Measurements from ENCODE around the gene CENPX.

CENPX gene

DNA sequence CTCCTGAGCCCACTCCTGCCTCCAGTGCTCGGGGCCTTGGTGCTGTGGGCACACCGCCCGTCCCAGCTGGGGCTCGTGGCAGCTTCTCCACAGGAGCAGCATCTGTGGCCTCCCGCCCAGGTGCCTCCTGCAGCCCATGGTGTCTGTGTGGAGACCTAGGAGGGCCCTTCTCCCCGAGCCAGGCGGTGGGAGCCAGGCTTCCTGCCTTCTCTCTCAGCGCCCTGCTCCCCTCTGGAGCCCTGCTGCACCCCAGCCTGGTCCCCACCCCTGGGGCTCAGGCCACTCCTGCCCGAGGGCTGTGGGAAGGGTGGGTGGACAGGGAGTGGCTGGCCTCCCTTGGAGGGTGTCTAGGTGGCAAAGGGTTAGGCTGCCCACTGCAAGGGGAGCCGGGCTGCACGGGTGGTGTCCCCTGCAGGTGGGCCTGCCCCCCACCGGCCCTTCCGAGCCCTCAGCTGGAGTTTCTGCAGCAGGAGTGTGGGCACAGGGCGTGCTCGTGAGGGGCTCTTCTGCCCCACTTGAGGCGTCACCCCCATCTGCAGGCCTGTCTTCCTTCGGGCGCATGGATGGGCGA is 11.0 kb downstream of the CENPX start:
- Histone ChIP-seq H3K4me3 (no peak overlapping the region), H4K20me1 (peaks cover 11 to 88% (median 65%) of the 10 kb centered on the region in 11 experiments; a peak in 20 of 22 replicates), H3K4me1 (peaks cover 0 to 80% (median 58%) of the 10 kb centered on the region in 10 experiments; a peak in 18 of 20 replicates), H3K27ac (no peak overlapping the region), H3K27me3 (peaks cover 6 to 56% (median 41%) of the 10 kb centered on the region in 11 experiments; a peak in 21 of 22 replicates), H3K36me3 (no peaks in the 10 kb centered on the region; a peak in 2 of 22 replicates), H3K9ac (peak overlapping the region in 6 of 11 experiments; percentile 16 to 71 (median 50); a peak in 8 of 22 replicates), H3K9me3 (replicated peaks in 1 of 11) (no peaks in the 10 kb centered on the region), H3K4me2 (peak overlapping the region in 10 of 11 experiments; percentile 33 to 86 (median 74); a peak in 20 of 22 replicates)
- TF ChIP-seq Cebpa-rat (IDR thresholded peaks at IDR 0.05), result no peak

DNA sequence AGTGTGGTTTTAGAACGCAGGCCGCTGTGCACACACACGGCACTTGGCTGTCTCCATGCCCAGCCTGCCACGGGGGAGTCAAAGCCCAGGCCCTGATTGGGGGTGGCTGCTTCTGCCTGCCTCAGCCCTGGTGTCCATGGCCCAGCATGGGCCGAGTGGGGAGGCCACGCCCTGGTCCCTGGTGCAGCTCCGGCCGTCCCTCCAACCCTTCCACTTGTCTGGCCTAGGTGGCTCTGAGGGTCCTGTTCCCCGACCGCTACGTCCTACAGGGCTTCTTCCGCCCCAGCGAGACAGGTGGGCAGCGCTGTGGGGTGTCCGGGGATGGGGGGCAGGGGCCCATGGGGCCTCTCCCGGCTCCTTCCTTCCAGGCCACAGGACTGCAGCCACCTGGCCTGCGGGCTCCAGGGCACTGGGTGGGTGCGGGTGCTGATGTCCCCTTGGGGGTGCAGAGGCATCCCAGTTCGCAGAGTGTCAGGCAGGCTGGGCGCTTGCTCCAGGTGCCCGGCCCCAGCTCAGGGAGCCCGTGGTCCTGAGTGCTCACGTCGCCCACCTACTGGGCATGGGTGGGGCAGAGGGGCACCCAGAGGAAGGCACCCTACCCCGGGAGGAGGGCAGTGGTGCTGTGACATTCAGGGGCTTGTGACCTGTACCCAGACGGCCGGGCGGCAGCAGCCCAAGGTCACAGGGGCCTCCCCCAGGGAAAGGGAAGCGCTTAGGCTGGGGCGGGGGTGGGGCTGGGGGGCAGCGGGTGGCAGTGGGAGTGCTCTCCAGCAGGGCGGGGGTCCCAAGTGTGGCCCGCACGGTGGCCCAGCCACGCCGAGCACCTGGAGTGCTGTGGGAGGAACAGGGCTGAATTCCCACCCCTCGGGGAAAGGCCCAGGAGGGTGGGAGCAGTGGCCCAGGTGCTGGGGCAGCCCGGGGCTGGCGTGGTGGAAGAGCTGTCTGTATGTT is 11.8 kb downstream of the CENPX start:
- Histone ChIP-seq H3K27me3 (peaks cover 6 to 60% (median 41%) of the 10 kb centered on the region in 11 experiments; a peak in 21 of 22 replicates), H3K4me1 (peaks cover 0 to 87% (median 60%) of the 10 kb centered on the region in 10 experiments; a peak in 18 of 20 replicates), H3K9me3 (replicated peaks in 1 of 11) (no peaks in the 10 kb centered on the region), H3K36me3 (no peaks in the 10 kb centered on the region; a peak in 1 of 22 replicates), H3K4me3 (no peak overlapping the region), H3K27ac (no peak overlapping the region), H3K4me2 (peak overlapping the region in 8 of 11 experiments; percentile 64 to 86 (median 76); a peak in 12 of 22 replicates), H3K9ac (peak overlapping the region in 2 of 11 experiments; percentile 49 to 52; a peak in 2 of 22 replicates), H4K20me1 (peaks cover 19 to 88% (median 73%) of the 10 kb centered on the region in 11 experiments; a peak in 20 of 22 replicates)
- TF ChIP-seq Cebpa-rat (IDR thresholded peaks at IDR 0.05), result no peak

GRCh38 chr17:82009413-82009812 is 13.3 kb downstream of the CENPX start:
- Histone ChIP-seq H3K27ac (no peak overlapping the region), H3K27me3 (peaks cover 6 to 55% (median 39%) of the 10 kb centered on the region in 11 experiments; a peak in 21 of 22 replicates), H3K36me3 (no peaks in the 10 kb centered on the region; a peak in 1 of 22 replicates), H4K20me1 (peaks cover 33 to 90% (median 74%) of the 10 kb centered on the region in 11 experiments; a peak in 21 of 22 replicates), H3K4me3 (no peak overlapping the region), H3K9ac (0 out of 22 replicates have a peak overlapping the region, but pooled peaks of 1 of the 11 experiments have one; percentile 29), H3K4me2 (peak overlapping the region in 1 of 11 experiments; percentile 10; a peak in 1 of 22 replicates), H3K9me3 (replicated peaks in 1 of 11) (no peaks in the 10 kb centered on the region), H3K4me1 (peaks cover 10 to 88% (median 63%) of the 10 kb centered on the region in 10 experiments; a peak in 19 of 20 replicates)
- TF ChIP-seq Cebpa-rat (IDR thresholded peaks at IDR 0.05), result no peak

GRCh38 chr17:82008941-82009405 is 13.7 kb downstream of the CENPX start:
- Histone ChIP-seq H3K4me2 (peak overlapping the region in 2 of 11 experiments; percentile 10 to 93; a peak in 1 of 22 replicates), H3K27me3 (peaks cover 6 to 55% (median 39%) of the 10 kb centered on the region in 11 experiments; a peak in 21 of 22 replicates), H4K20me1 (peaks cover 37 to 90% (median 74%) of the 10 kb centered on the region in 11 experiments; a peak in 21 of 22 replicates), H3K4me3 (no peak overlapping the region), H3K9ac (0 out of 22 replicates have a peak overlapping the region, but pooled peaks of 1 of the 11 experiments have one; percentile 29), H3K36me3 (no peaks in the 10 kb centered on the region; a peak in 1 of 22 replicates), H3K4me1 (peaks cover 15 to 88% (median 63%) of the 10 kb centered on the region in 10 experiments), H3K27ac (no peak overlapping the region), H3K9me3 (replicated peaks in 1 of 11) (no peaks in the 10 kb centered on the region)
- TF ChIP-seq Cebpa-rat (IDR thresholded peaks at IDR 0.05), result no peak

GRCh38 chr17:82008258-82008940 is 14.3 kb downstream of the CENPX start:
- peaks cover 21 to 88% (median 63%) of the 10 kb centered on the region in 10 experiments for H3K4me1 ChIP-seq
- H3K27ac ChIP-seq, result no peak overlapping the region
- no peaks in the 10 kb centered on the region; a peak in 1 of 22 replicates for H3K36me3 ChIP-seq
- no peak for TF ChIP-seq Cebpa-rat (IDR thresholded peaks at IDR 0.05)
- peak overlapping the region in 5 of 11 experiments; percentile 60 to 93 (median 74); a peak in 10 of 22 replicates for H3K4me2 ChIP-seq
- peaks cover 6 to 49% (median 33%) of the 10 kb centered on the region in 11 experiments; a peak in 21 of 22 replicates for H3K27me3 ChIP-seq
- no peak overlapping the region for H3K4me3 ChIP-seq
- H3K9me3 ChIP-seq (replicated peaks in 1 of 11), result no peaks in the 10 kb centered on the region
- H3K9ac ChIP-seq, result no peak overlapping the region
- H4K20me1 ChIP-seq, result peaks cover 43 to 90% (median 73%) of the 10 kb centered on the region in 11 experiments; a peak in 21 of 22 replicates

GRCh38 chr17:82007495-82008257 is 15.0 kb downstream of the CENPX start:
- TF ChIP-seq Cebpa-rat (IDR thresholded peaks at IDR 0.05), result no peak
- H3K4me1 ChIP-seq, result peaks cover 28 to 88% (median 63%) of the 10 kb centered on the region in 10 experiments
- no peak overlapping the region for H3K27ac ChIP-seq

DNA sequence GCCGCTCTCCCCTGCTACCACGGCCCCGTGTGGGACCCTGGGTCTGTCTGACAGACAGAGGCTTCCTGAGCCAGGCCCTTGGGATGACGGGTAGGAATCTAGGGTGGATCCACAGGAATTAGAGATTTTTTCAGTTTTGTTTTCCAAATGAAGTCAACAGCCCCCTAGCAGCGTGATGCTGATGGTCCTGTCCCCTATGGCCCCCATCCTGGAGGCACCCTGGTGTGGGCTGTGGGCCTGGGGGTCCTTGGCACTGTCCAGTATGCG is 15.5 kb downstream of the CENPX start:
- H3K36me3 ChIP-seq, result no peaks in the 10 kb centered on the region; a peak in 1 of 22 replicates
- H3K27ac ChIP-seq, result no peak overlapping the region
- no peak for TF ChIP-seq Cebpa-rat (IDR thresholded peaks at IDR 0.05)
- H4K20me1 ChIP-seq, result peaks cover 46 to 90% (median 68%) of the 10 kb centered on the region in 11 experiments; a peak in 21 of 22 replicates
- no peak overlapping the region; a peak in 1 of 20 replicates for H3K4me3 ChIP-seq
- peak overlapping the region in 9 of 11 experiments; percentile 15 to 93 (median 71); a peak in 16 of 22 replicates for H3K4me2 ChIP-seq
- no peaks in the 10 kb centered on the region for H3K9me3 ChIP-seq (replicated peaks in 1 of 11)
- H3K27me3 ChIP-seq, result peaks cover 0 to 43% (median 21%) of the 10 kb centered on the region in 11 experiments; a peak in 18 of 22 replicates
- peaks cover 28 to 88% (median 63%) of the 10 kb centered on the region in 10 experiments for H3K4me1 ChIP-seq
- H3K9ac ChIP-seq, result peak overlapping the region in 4 of 11 experiments; percentile 8 to 50 (median 10); a peak in 2 of 22 replicates

More at GRCh38 chr17:82007495-82008257, 15.0 kb downstream of the CENPX start:
- Histone ChIP-seq H4K20me1 (peaks cover 45 to 90% (median 68%) of the 10 kb centered on the region in 11 experiments; a peak in 21 of 22 replicates), H3K27me3 (peaks cover 4 to 46% (median 26%) of the 10 kb centered on the region in 11 experiments; a peak in 19 of 22 replicates), H3K9ac (peak overlapping the region in 5 of 11 experiments; percentile 8 to 50 (median 10); a peak in 6 of 22 replicates), H3K4me2 (peak overlapping the region in 9 of 11 experiments; percentile 15 to 93 (median 71); a peak in 16 of 22 replicates), H3K4me3 (no peak overlapping the region; a peak in 1 of 20 replicates), H3K9me3 (replicated peaks in 1 of 11) (no peaks in the 10 kb centered on the region), H3K36me3 (no peaks in the 10 kb centered on the region; a peak in 1 of 22 replicates)
